ENCODE data around the gene AVPR1A.
A peak's percentile ranks its signal among the peaks of the same experiment; 100 is the strongest.
"Not testable (repeated sequence)": the region's sequence is repeated elsewhere in the genome, so short reads cannot be mapped to it uniquely, and the experiment has no call there.

AVPR1A gene

GRCh38 chr12:63150713-63151622 lies at the start of gene AVPR1A:
Gene AVPR1A, minus strand, starts transcription at chr12:63151201. Its CDS starts 365 bp downstream, at chr12:63150836.
- H2AFZ ChIP-seq (ENCODE audit: low read length, unreplicated experiment) = no peak within 1 kb of the TSS

GRCh38 chr12:63196168-63196567 lies 45.2 kb upstream of the AVPR1A start:
- no peaks in the 10 kb centered on the region for H3K4me1 ChIP-seq (ENCODE audit: control insufficient read depth, insufficient read depth, low read length, unreplicated experiment)
- no peaks in the 10 kb centered on the region for H3K79me2 ChIP-seq (ENCODE audit: control insufficient read depth, insufficient read depth, low read length, unreplicated experiment)
- peaks cover 18% of the 10 kb centered on the region; the same call in 1 of the 2 replicates for H3K27me3 ChIP-seq (ENCODE audit: insufficient read depth, low read length)
- no peaks in the 10 kb centered on the region for H3K36me3 ChIP-seq (ENCODE audit: insufficient read depth, low read length)
- no peak overlapping the region for H2AFZ ChIP-seq (ENCODE audit: low read length, unreplicated experiment)
- H3K27ac ChIP-seq (ENCODE audit: low read depth, low read length) = no peak overlapping the region
- H3K4me3 ChIP-seq (ENCODE audit: low read depth, low read length) = no peak overlapping the region

More at GRCh38 chr12:63150713-63151622, at the start of gene AVPR1A:
- Histone ChIP-seq H3K4me3 (ENCODE audit: low read depth, low read length) (peak within 1 kb of the TSS; percentile 39), H3K36me3 (ENCODE audit: insufficient read depth, low read length) (no peaks in the 10 kb centered on the region), H3K27ac (ENCODE audit: low read depth, low read length) (no peak within 1 kb of the TSS), H3K79me2 (ENCODE audit: control insufficient read depth, insufficient read depth, low read length, unreplicated experiment) (no peaks in the 10 kb centered on the region), H3K27me3 (ENCODE audit: insufficient read depth, low read length) (peaks cover 99% of the 10 kb centered on the region), H3K4me1 (ENCODE audit: control insufficient read depth, insufficient read depth, low read length, unreplicated experiment) (no peaks in the 10 kb centered on the region)

GRCh38 chr12:63179224-63179623 lies 28.2 kb upstream of the AVPR1A start:
- no peak overlapping the region for H3K4me3 ChIP-seq (ENCODE audit: low read depth, low read length)
- no peaks in the 10 kb centered on the region for H3K79me2 ChIP-seq (ENCODE audit: control insufficient read depth, insufficient read depth, low read length, unreplicated experiment)
- no peaks in the 10 kb centered on the region for H3K36me3 ChIP-seq (ENCODE audit: insufficient read depth, low read length)
- no peak overlapping the region for H2AFZ ChIP-seq (ENCODE audit: low read length, unreplicated experiment)
- H3K27ac ChIP-seq (ENCODE audit: low read depth, low read length) = no peak overlapping the region
- H3K27me3 ChIP-seq (ENCODE audit: insufficient read depth, low read length) = no peaks in the 10 kb centered on the region
- H3K4me1 ChIP-seq (ENCODE audit: control insufficient read depth, insufficient read depth, low read length, unreplicated experiment) = no peaks in the 10 kb centered on the region

DNA sequence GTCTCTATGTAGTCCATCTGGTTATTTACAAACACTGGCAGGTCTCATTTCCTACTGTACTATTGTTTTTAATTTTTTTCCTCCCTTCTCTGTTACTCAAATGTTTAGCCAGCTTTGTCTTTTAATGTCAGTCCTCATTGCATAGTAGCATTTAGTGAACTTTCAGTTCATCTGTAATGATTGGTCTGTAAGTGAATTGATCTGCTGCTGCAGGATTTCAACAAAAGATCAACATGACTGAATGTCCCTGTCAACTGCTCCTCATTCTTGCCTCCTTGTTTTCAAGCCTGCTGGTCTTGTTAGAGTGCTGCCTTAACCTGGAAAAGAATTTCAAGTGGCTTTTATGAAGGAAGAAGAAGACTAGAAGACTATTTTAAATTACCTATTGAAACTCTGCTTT lies 19.3 kb upstream of the AVPR1A start:
- Histone ChIP-seq H3K27me3 (ENCODE audit: insufficient read depth, low read length) (peaks cover 20% of the 10 kb centered on the region), H3K4me1 (ENCODE audit: control insufficient read depth, insufficient read depth, low read length, unreplicated experiment) (no peaks in the 10 kb centered on the region), H3K4me3 (ENCODE audit: low read depth, low read length) (no peak overlapping the region), H3K36me3 (ENCODE audit: insufficient read depth, low read length) (no peaks in the 10 kb centered on the region), H3K27ac (ENCODE audit: low read depth, low read length) (no peak overlapping the region), H2AFZ (ENCODE audit: low read length, unreplicated experiment) (no peak overlapping the region), H3K79me2 (ENCODE audit: control insufficient read depth, insufficient read depth, low read length, unreplicated experiment) (no peaks in the 10 kb centered on the region)

DNA sequence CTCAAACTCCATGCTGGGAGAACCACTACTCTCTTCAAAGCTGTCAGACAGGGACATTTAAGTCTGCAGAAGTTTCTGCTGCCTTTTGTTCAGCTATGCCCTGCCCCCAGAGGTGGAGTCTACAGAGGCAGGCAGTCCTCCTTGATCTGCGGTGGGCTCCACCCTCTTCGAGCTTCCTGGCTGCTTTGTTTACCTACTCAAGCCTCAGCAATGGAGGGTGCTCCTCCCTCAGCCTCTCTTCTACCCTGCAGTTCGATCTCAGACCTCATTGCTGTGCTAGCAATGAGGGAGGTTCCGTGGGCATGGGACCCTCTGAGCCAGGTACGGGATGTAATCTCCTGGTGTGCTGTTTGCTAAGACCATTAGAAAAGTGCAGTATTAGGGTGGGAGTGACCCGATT lies 16.7 kb upstream of the AVPR1A start:
- H3K27ac ChIP-seq (ENCODE audit: low read depth, low read length); H3K79me2 ChIP-seq (ENCODE audit: control insufficient read depth, insufficient read depth, low read length, unreplicated experiment); H3K4me1 ChIP-seq (ENCODE audit: control insufficient read depth, insufficient read depth, low read length, unreplicated experiment); H2AFZ ChIP-seq (ENCODE audit: low read length, unreplicated experiment); H3K36me3 ChIP-seq (ENCODE audit: insufficient read depth, low read length); H3K4me3 ChIP-seq (ENCODE audit: low read depth, low read length): not testable (repeated sequence)
- peaks cover 44% of the 10 kb centered on the region for H3K27me3 ChIP-seq (ENCODE audit: insufficient read depth, low read length)

DNA sequence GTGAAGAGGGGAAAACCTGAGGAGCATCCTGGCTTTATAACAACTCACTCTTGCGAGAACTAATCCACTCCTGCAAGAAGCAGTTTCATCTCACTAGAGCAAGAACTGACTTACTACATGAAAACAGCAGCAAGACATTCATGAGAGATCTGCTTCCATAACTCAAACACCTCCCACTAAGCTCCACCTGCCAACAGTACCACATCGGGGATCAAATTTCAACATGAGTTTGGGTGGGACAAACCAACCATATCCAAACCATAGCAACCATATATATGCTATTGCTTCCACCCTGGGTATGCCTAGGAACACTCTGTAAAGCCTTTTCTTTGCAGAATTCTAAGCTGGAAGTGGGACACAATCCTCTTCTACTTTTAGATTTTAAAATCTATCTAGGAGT lies 13.9 kb upstream of the AVPR1A start:
- H3K4me3 ChIP-seq (ENCODE audit: low read depth, low read length) = no peak overlapping the region
- no peaks in the 10 kb centered on the region for H3K4me1 ChIP-seq (ENCODE audit: control insufficient read depth, insufficient read depth, low read length, unreplicated experiment)
- H3K36me3 ChIP-seq (ENCODE audit: insufficient read depth, low read length) = no peaks in the 10 kb centered on the region
- H3K27ac ChIP-seq (ENCODE audit: low read depth, low read length) = no peak overlapping the region
- H3K79me2 ChIP-seq (ENCODE audit: control insufficient read depth, insufficient read depth, low read length, unreplicated experiment) = no peaks in the 10 kb centered on the region
- no peak overlapping the region for H2AFZ ChIP-seq (ENCODE audit: low read length, unreplicated experiment)
- H3K27me3 ChIP-seq (ENCODE audit: insufficient read depth, low read length) = peaks cover 51% of the 10 kb centered on the region

- Histone ChIP-seq H2AFZ (ENCODE audit: low read length, unreplicated experiment) (no peak overlapping the region), H3K27me3 (ENCODE audit: insufficient read depth, low read length) (peaks cover 52% of the 10 kb centered on the region), H3K79me2 (ENCODE audit: control insufficient read depth, insufficient read depth, low read length, unreplicated experiment) (no peaks in the 10 kb centered on the region), H3K36me3 (ENCODE audit: insufficient read depth, low read length) (no peaks in the 10 kb centered on the region), H3K4me3 (ENCODE audit: low read depth, low read length) (no peak overlapping the region), H3K27ac (ENCODE audit: low read depth, low read length) (no peak overlapping the region), H3K4me1 (ENCODE audit: control insufficient read depth, insufficient read depth, low read length, unreplicated experiment) (no peaks in the 10 kb centered on the region)
Observed at GRCh38 chr12:63163541-63163940, 12.5 kb upstream of the AVPR1A start.

DNA sequence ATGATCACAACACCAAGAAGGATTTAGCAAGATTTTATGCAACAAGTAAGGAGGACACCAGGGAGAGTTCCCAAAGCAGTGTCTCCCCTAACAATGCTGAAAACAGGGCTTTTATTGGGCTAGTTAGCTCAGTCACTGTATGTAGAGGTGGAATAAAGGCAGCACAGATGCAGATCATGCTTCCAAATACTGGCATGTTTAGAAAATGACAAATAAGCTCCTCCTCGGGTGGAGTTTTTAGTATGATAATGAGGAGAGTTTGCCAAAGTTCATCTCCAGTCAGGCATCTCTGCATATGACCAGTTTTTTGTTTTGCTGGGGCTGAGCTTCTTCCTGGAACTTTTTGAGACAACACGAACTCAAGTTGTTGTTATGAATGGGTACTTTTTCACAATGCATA lies 4.4 kb upstream of the AVPR1A start:
- Histone ChIP-seq H3K36me3 (ENCODE audit: insufficient read depth, low read length) (no peaks in the 10 kb centered on the region), H3K4me1 (ENCODE audit: control insufficient read depth, insufficient read depth, low read length, unreplicated experiment) (no peaks in the 10 kb centered on the region), H3K27ac (ENCODE audit: low read depth, low read length) (no peak overlapping the region), H3K4me3 (ENCODE audit: low read depth, low read length) (no peak overlapping the region), H2AFZ (ENCODE audit: low read length, unreplicated experiment) (no peak overlapping the region), H3K79me2 (ENCODE audit: control insufficient read depth, insufficient read depth, low read length, unreplicated experiment) (no peaks in the 10 kb centered on the region), H3K27me3 (ENCODE audit: insufficient read depth, low read length) (peaks cover 85% of the 10 kb centered on the region)

- H3K27me3 ChIP-seq (ENCODE audit: insufficient read depth, low read length) = peaks cover 87% of the 10 kb centered on the region
- H3K4me3 ChIP-seq (ENCODE audit: low read depth, low read length) = no peak overlapping the region
- no peak overlapping the region for H2AFZ ChIP-seq (ENCODE audit: low read length, unreplicated experiment)
- no peaks in the 10 kb centered on the region for H3K36me3 ChIP-seq (ENCODE audit: insufficient read depth, low read length)
- H3K27ac ChIP-seq (ENCODE audit: low read depth, low read length) = no peak overlapping the region
- no peaks in the 10 kb centered on the region for H3K4me1 ChIP-seq (ENCODE audit: control insufficient read depth, insufficient read depth, low read length, unreplicated experiment)
- no peaks in the 10 kb centered on the region for H3K79me2 ChIP-seq (ENCODE audit: control insufficient read depth, insufficient read depth, low read length, unreplicated experiment)
Observed at GRCh38 chr12:63154560-63154959, 3.6 kb upstream of the AVPR1A start.

GRCh38 chr12:63152321-63152700 lies 1.3 kb upstream of the AVPR1A start:
- Histone ChIP-seq H2AFZ (ENCODE audit: low read length, unreplicated experiment) (no peak overlapping the region), H3K36me3 (ENCODE audit: insufficient read depth, low read length) (no peaks in the 10 kb centered on the region), H3K27me3 (ENCODE audit: insufficient read depth, low read length) (peaks cover 98% of the 10 kb centered on the region), H3K27ac (ENCODE audit: low read depth, low read length) (no peak overlapping the region), H3K4me1 (ENCODE audit: control insufficient read depth, insufficient read depth, low read length, unreplicated experiment) (no peaks in the 10 kb centered on the region), H3K4me3 (ENCODE audit: low read depth, low read length) (peak overlapping the region; percentile 39), H3K79me2 (ENCODE audit: control insufficient read depth, insufficient read depth, low read length, unreplicated experiment) (no peaks in the 10 kb centered on the region)

DNA sequence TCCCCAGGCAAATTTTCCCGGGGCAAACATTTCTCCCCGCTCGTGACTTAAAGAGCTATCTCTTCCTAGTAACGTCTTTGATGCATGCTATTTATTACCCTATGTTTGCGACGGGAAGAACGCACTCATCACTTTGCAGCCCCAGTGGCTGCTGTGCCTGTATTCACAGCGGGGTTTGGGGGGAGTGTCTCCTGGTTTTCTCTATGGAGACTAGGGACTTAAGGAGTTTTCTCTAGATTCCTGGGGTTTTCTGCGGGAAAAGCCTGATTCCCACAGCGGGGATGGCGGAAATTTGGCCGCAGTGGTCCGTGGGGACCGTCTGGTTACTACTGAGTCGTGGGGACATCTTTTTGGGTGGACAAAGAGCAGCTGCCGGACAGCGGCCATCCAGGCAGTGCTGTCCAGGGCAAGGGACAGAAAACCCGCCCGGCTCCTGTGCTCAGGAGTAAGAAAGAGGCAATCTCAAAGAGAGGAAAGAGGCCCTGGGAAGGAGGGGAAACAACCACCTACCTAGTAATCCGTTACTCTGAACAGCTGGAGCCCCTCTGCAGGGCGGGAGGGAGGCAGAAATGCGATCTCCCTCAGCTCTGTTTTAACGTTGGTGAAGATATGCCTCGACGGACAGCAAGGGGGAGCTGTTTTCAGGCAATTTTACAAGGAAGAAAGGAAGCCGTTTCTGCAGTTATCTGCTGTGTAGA lies 771 bp upstream of the AVPR1A start:
- peaks cover 99% of the 10 kb centered on the region for H3K27me3 ChIP-seq (ENCODE audit: insufficient read depth, low read length)
- H3K4me3 ChIP-seq (ENCODE audit: low read depth, low read length) = peak overlapping the region; percentile 39
- no peaks in the 10 kb centered on the region for H3K4me1 ChIP-seq (ENCODE audit: control insufficient read depth, insufficient read depth, low read length, unreplicated experiment)
- no peak overlapping the region for H3K27ac ChIP-seq (ENCODE audit: low read depth, low read length)
- H3K36me3 ChIP-seq (ENCODE audit: insufficient read depth, low read length) = no peaks in the 10 kb centered on the region
- no peak overlapping the region for H2AFZ ChIP-seq (ENCODE audit: low read length, unreplicated experiment)
- H3K79me2 ChIP-seq (ENCODE audit: control insufficient read depth, insufficient read depth, low read length, unreplicated experiment) = no peaks in the 10 kb centered on the region
